NK-92 (cell line): ENCODE results near the gene ATP2A1.
"Not testable (repeated sequence)": the region's sequence is repeated elsewhere in the genome, so short reads cannot be mapped to it uniquely, and the experiment has no call there.

Experiments
- DNase-seq: peaks from one replicate; lab custom pipeline; 2025; ENCODE audit not compliant: unreplicated experiment; lab: John Stamatoyannopoulos, UW

The ATP2A1 gene

GRCh38 chr16:28858421-28858820 is 19.9 kb upstream of the ATP2A1 start:
- no peak for DNase-seq

GRCh38 chr16:28859326-28859725 is 19.0 kb upstream of the ATP2A1 start:
- DNase-seq, result no peak

GRCh38 chr16:28863929-28864793 is 14.1 kb upstream of the ATP2A1 start:
- no peak for DNase-seq

- no peak for DNase-seq
These were observed 13.1 kb upstream of the ATP2A1 start for GRCh38 chr16:28865001-28865688.

GRCh38 chr16:28865722-28866453 is 12.4 kb upstream of the ATP2A1 start:
- DNase-seq, result no peak

DNA sequence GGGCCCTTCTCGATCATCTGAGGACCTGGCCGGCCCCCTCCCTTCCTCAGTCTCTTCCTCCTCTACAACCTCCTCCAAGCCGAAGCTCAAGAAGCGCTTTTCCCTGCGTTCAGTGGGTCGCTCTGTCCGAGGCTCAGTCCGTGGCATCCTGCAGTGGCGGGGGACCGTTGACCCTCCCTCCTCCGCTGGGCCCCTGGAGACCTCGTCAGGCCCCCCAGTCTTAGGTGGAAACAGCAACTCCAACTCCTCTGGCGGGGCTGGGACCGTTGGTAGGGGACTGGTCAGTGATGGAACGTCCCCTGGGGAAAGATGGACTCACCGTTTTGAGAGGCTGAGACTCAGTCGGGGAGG is 11.9 kb upstream of the ATP2A1 start:
- no peak for DNase-seq

DNA sequence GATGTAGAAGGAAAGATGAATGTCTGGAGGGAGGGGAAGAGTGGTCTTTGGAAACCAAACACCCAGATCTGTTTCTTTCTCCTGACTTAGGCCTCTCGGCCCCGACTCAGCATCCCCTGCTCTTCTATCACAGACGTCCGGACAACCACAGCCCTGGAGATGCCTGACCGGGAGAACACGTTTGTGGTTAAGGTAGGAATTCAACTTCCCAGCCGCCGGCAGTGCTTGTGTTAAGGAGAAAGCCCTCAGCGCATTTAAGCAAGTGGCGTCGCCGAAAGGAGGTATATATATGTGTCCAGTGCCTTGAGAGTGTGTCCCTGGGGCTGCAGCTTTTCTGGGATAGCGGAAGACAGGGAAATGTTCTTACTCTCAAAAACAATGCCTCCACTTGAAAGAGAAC is 11.0 kb upstream of the ATP2A1 start:
- DNase-seq, result no peak

DNA sequence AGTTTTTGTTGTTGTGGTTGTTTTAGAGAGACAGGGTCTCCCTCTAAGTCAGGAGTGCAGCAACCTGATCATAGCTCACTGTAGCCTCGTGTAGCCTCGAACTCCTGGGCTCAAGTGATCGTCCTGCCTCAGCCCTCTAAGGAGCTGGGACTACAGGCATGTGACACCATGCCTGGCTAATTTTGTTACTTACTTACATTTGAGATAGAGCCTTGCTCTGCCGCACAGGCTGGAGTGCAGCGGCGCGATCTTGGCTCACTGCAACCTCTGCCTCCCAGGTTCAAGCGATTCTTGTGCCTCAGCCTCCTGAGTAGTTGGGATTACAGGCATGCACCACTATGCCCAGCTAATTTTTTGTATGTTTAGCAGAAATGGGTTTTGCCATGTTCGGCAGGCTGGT is 10.6 kb upstream of the ATP2A1 start:
- DNase-seq, result not testable (repeated sequence)

GRCh38 chr16:28869201-28869600 is 9.1 kb upstream of the ATP2A1 start:
- DNase-seq, result no peak

- no peak for DNase-seq
These were observed 5.3 kb upstream of the ATP2A1 start for GRCh38 chr16:28872952-28873351.

DNA sequence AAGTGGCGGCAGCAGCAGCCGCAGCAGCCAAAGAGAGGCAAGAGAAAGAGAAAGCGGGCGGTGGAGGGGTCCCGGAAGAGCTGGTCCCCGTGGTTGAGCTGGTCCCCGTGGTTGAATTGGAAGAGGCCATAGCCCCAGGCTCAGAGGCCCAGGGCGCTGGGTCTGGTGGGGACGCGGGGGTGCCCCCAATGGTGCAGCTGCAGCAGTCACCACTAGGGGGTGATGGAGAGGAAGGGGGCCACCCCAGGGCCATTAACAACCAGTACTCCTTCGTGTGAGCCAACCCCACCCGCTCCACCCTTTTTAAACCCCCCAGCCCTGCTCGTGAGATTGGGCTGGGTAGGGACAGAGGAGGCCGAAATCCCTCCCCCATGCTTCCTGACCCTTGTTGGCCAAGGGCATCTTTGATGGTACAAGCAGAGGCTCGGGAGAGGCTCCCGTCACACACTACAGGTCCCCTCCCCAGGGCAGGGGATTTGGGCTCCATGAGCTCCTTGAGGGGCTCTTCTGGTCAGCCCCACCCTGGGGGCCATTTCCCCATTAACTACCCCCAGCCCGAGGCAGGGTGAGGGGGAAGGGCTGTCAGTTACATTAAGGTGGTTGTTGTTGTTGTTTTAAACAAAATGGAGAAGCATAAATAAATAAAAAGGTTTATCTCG is 4.6 kb upstream of the ATP2A1 start:
- DNase-seq, result no peak

DNA sequence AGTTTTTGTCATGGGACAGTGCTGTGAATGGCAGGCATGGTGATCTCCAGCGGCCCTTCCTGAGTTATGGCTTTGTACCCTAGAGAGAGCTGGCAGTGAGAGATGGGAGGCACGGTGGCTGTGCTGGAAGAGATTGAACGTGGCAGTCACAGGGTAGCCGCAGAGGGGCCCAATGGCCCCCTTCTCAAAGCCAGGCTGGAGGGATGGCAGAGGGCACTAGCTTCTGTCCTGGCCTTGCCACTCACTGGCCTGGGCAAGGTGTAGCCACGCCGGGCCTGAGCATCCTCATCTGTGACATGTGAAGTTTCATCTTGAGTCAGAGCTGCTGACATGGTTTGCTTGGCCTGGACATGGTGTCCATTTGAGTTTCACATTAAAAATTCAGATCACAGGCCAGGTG is 3.9 kb upstream of the ATP2A1 start:
- no peak for DNase-seq

DNA sequence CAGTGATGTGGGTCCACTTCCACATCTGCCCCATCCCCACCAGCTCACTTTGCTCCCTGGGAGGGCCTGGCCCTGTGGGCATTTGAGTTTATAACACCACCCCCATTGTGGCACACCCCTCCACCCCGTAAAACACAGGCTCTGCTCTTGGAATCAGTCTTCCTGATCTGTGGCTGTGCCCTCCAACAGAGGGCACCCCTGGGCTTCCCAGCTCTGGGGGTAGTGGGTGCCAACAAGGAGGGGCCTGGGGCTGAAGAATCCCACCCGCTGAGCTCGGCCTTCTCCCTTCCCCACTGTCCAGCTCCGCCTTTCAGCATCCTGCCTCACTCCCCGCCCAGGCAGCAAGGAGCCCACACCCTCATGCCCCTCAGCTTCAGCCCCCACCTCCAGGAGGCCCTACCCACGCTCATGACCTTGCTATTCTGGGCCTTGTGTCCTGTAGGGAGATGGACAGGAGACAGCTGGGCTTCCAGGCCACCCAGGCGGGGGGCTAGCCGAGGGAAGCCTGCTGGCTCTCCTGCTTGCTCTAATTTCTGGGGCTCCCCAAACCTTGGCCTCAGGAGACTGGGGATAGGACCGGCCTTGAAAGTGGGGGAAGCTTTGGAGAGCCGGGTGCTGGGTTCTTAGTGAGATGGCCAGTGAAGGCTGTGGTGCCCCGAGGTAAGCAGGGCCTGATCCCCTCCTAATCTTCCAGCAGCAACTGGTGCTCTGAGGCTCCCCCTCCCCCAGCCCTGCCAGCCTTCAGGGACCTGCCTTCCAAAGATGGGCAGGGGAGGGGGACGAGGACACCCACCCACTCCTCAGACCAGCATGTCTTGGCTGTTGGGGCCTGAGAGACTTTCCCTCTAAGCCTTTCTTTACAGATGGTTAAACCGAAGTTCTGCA is 2.9 kb upstream of the ATP2A1 start:
- no peak for DNase-seq

- DNase-seq, result no peak
These were observed 2.1 kb upstream of the ATP2A1 start for GRCh38 chr16:28876019-28876659.

GRCh38 chr16:28876973-28877654 is 1.2 kb upstream of the ATP2A1 start:
- no peak for DNase-seq

GRCh38 chr16:28877655-28878000 is 660 bp upstream of the ATP2A1 start:
- no peak for DNase-seq

GRCh38 chr16:28879261-28879840 is 1.1 kb downstream of the ATP2A1 start:
- no peak for DNase-seq

DNA sequence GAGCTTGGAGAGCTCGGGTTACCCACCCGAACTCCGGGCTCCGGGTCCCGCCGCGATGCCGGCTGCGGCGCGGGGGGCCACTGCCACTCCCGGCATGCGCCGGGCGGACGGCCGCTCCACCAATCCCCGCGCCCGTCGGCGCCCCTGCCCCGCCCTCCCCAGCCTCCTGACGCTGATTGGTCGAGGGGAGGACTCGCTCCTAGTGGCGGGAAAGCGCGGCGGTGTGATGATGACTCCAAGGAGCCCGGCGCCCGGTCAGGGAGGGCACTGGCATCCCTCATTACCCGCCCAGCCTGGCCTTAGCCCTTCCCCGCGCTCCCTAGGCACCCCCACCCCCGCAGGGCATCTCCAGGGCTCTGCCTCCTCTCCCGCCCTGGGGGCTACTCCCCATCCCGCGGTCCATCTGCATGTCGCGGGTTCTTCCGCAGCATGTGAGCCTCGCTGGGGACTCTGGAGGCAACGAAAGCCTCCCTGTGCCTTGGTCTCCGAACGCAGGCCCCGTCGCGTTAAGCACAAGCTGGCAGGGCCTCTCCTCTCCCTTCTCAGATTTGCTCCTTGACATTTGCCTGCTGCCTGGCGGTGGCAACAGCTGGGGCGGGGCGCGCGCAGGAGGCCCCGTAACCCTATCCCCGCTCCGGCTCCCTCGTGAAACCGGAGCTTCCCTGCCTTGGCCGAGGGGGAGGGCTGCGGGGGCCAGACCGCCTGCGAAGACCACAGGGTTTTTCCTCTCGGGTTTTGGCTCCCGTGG is 1.7 kb downstream of the ATP2A1 start:
- peak; percentile 46 for DNase-seq

- no peak for DNase-seq
These were observed 2.3 kb downstream of the ATP2A1 start for GRCh38 chr16:28880589-28880915.
